Body of pancreas (tissue), 4 donors: ENCODE measurements around the gene NFYC. TPM values are rescaled to one million over a fixed set of nuclear protein-coding genes. Genes with fewer than 3 reads are reported as not detected.
A peak's percentile ranks its signal among the peaks of the same experiment; 100 is the strongest.

Experiments used
- ATAC-seq: fragments of 150-250 bp; one replicate; pipeline ENCODE4 v1.9.1; 2016
- DNase-seq, 4 donors: peaks; one replicate each; pipeline ENCODE4 v3.0.0-alpha.2; 2019
- H3K27ac ChIP-seq, 4 donors: fragments of 200-600 bp; sonication (generic); 1 replicate in 3 of 4; 2 replicates in 1 of 4; pipeline versions ENCODE4 v1.5.1 to v1.6.1; 2016 to 2019; ENCODE audit warnings: mild to moderate bottlenecking in 1 of 4, mixed read lengths in 1 of 4, moderate library complexity in 1 of 4
- H3K27me3 ChIP-seq, 2 donors: fragments of 200-600 bp; sonication (generic); one replicate each; pipeline ENCODE4 v1.6.0; 2016; ENCODE audit warnings: mild to moderate bottlenecking in 1 of 2
- H3K36me3 ChIP-seq, 2 donors: fragments of 200-600 bp; sonication (generic); replicated peaks in 1 of 2; 2 replicates each; pipeline ENCODE4 v1.5.1; 2016; ENCODE audit warnings: low read depth in 2 of 2; ENCODE audit not compliant: insufficient read depth in 1 of 2
- H3K4me1 ChIP-seq: fragments of 200-600 bp; sonication (generic); one replicate; pipeline ENCODE4 v1.6.0; 2016
- H3K4me3 ChIP-seq, 2 donors: fragments of 200-600 bp; sonication (generic); 1 replicate in 1 of 2; 2 replicates in 1 of 2; pipeline ENCODE4 v1.5.1; 2016 to 2019
- H3K9me3 ChIP-seq, 3 donors: fragments of 200-600 bp; sonication (generic); 1 replicate in 2 of 3; 2 replicates in 1 of 3; pipeline ENCODE4 v1.5.1; 2016
- POLR2A ChIP-seq, 3 donors: fragments of 450-650 bp; IDR thresholded peaks; one replicate each; pipeline ENCODE4 v1.6.1; 2016; ENCODE audit warnings: antibody characterized with exemption in 3 of 3, mild to moderate bottlenecking in 2 of 3
- WGBS, 2 donors: methylation state at CpG; one replicate each; pipeline ENCODE4 v1.1.5; 2017; 5-methylcytosine and 5-hydroxymethylcytosine counted together
- intact Hi-C: fragments of 100-400 bp; cut with DNase I; formaldehyde crosslinking; loops from one replicate; pipeline ENCODE4 v1.15.1; 2023
- total RNA-seq, 2 donors: library from RNA; depleted of rRNA; stranded (reverse); fragments of >200 nt; gene quantifications; one replicate each; pipeline ENCODE4 v1.1.0, GENCODE V29; 2016
- TF ChIP-seq, protein P1 (sequence below), 7 experiments: fragments of 450-650 bp in 4 of 7; fragments of 200-600 bp in 3 of 7; sonication (generic) in 3 of 7; IDR thresholded peaks; one replicate each; pipeline ENCODE4 v1.5.1; 2016 to 2019; ENCODE audit warnings: antibody characterized with exemption in 7 of 7

Gene NFYC
- total RNA-seq, 2 donors from 2014 or later = 37.2 to 44.9 TPM

DNA sequence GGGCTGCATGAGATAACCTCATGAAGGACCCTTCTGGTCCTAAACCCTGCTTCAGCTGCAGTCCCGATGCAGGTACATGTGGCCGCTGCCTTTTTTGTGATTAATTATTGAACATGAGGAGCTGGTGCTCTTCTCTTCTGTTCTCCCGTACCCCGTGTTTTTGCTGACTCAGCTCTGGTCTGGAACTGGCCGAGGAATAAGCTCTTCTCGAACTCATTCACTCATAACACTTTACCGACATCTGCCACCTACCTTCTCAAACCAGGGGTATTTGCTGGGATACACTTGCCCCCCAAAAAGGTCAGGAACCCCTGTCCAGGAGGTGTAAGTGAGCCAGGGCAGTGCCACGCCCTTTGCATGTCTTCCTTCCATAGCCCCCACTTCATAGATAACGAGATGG lies 123.9 kb downstream of the NFYC start:
- Histone ChIP-seq H3K9me3 (no peaks in the 10 kb centered on the region), H3K36me3 (no peaks in the 10 kb centered on the region), H3K4me1 (peaks cover 14% of the 10 kb centered on the region), H3K27me3 (no peaks in the 10 kb centered on the region), H3K4me3 (no peak overlapping the region), H3K27ac (no peak overlapping the region)
- WGBS, 2 donors = 70 to 71% methylated on average over 9 of the region's 9 CpGs
- TF ChIP-seq, protein P1, sequence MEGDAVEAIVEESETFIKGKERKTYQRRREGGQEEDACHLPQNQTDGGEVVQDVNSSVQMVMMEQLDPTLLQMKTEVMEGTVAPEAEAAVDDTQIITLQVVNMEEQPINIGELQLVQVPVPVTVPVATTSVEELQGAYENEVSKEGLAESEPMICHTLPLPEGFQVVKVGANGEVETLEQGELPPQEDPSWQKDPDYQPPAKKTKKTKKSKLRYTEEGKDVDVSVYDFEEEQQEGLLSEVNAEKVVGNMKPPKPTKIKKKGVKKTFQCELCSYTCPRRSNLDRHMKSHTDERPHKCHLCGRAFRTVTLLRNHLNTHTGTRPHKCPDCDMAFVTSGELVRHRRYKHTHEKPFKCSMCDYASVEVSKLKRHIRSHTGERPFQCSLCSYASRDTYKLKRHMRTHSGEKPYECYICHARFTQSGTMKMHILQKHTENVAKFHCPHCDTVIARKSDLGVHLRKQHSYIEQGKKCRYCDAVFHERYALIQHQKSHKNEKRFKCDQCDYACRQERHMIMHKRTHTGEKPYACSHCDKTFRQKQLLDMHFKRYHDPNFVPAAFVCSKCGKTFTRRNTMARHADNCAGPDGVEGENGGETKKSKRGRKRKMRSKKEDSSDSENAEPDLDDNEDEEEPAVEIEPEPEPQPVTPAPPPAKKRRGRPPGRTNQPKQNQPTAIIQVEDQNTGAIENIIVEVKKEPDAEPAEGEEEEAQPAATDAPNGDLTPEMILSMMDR (IDR thresholded peaks at IDR 0.05) = no peak
- TF ChIP-seq POLR2A (IDR thresholded peaks at IDR 0.05) = no peak
- ATAC-seq (no peak), DNase-seq (no peak)
- intact Hi-C loops = no loop called here

DNA sequence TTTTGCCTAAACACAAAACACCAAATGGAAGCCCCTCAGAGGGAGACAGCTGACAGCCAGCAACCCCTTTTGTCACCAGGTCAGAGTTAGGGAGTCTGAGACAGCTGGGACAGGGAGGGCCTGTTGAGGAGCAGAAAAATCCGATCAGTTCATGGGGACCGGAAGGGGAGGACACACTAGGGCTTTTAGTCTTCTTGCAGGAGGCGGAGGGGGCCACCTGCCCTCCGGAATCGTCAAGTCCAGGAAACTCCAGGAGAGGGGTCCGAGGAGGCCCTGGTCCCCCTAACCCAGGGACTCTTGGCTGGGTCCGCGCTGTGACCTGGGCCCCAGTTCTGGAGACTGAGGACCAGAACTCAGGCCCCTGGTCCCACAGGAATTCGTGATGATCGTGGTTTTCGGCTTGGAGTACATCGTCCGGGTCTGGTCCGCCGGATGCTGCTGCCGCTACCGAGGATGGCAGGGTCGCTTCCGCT lies 126.3 kb downstream of the NFYC start:
- TF ChIP-seq, protein P1 (IDR thresholded peaks at IDR 0.05) = no peak
- no peak for TF ChIP-seq POLR2A (IDR thresholded peaks at IDR 0.05)
- Histone ChIP-seq H3K27ac (no peak overlapping the region), H3K9me3 (no peaks in the 10 kb centered on the region), H3K4me1 (peaks cover 25% of the 10 kb centered on the region), H3K27me3 (no peaks in the 10 kb centered on the region), H3K4me3 (no peak overlapping the region), H3K36me3 (no peaks in the 10 kb centered on the region)
- DNase-seq (no peak), ATAC-seq (no peak)
- intact Hi-C loops = no loop called here
- 52 to 83% methylated on average over 2 to 16 of the region's 19 CpGs for WGBS, 2 donors

DNA sequence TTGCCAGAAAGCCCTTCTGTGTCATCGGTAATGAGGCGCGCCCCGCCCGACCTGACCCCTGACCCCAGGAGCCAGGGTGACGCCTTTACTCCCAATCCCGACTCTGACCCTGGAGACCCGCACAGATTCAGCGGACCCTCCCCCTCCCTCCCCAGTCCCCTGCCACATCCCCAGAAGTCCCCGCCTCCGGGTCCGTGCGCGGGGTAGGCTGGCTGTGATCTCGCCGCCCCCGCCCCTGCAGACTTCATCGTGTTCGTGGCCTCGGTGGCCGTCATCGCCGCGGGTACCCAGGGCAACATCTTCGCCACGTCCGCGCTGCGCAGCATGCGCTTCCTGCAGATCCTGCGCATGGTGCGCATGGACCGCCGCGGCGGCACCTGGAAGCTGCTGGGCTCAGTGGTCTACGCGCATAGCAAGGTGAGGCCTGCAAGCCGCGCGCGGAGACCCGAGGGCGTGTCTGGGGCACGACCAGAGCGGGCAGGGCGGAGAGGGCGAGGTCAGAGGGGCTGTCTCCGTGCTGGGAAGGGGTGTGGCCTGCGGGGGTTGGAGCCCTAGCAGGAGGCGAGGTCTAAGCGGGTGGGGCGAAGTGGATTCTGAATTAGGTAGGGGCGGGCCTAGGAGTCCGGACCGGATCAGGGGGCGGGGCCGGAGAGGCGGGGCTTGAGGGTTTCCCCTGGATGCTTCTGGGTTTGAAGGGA lies 126.9 kb downstream of the NFYC start:
- Histone ChIP-seq H3K4me1 (peaks cover 25% of the 10 kb centered on the region), H3K27me3 (no peaks in the 10 kb centered on the region), H3K36me3 (no peaks in the 10 kb centered on the region), H3K9me3 (no peaks in the 10 kb centered on the region), H3K27ac (no peak overlapping the region), H3K4me3 (no peak overlapping the region)
- WGBS, 2 donors = 10 to 18% methylated on average over 17 to 55 of the region's 59 CpGs
- TF ChIP-seq, protein P1 (IDR thresholded peaks at IDR 0.05) = no peak
- TF ChIP-seq POLR2A (IDR thresholded peaks at IDR 0.05) = no peak
- intact Hi-C loops = no loop called here
- ATAC-seq (peak; percentile 56), DNase-seq (peak; percentile 52 to 75 (median 64))

DNA sequence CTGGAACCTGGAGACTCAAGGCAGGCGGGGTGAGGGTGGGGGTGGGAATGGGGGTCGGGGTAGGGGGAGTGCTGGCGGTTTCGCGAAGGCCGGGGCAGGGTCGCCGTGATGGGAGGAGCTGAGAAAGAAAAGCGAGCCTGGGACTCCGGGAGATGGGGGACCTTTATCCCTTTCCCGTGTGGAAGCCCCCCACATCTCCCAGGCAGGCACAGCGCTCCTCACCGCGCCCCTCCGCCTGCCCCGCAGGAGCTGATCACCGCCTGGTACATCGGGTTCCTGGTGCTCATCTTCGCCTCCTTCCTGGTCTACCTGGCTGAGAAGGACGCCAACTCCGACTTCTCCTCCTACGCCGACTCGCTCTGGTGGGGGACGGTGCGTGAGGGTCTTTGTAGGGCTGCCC lies 127.6 kb downstream of the NFYC start:
- whole genome bisulfite sequencing, 2 donors = 66 to 68% methylated on average over 22 to 23 of the region's 26 CpGs
- intact Hi-C loops = no loop called here
- no peak for DNase-seq

More for the DNA sequence above, 127.6 kb downstream of the NFYC start:
- H3K4me1 ChIP-seq = peaks cover 25% of the 10 kb centered on the region
- H3K27ac ChIP-seq = peak overlapping the region in 1 of 4 donors; percentile 77
- no peak for ATAC-seq
- H3K36me3 ChIP-seq = no peaks in the 10 kb centered on the region
- TF ChIP-seq, protein P1 (IDR thresholded peaks at IDR 0.05) = no peak
- no peak for TF ChIP-seq POLR2A (IDR thresholded peaks at IDR 0.05)
- H3K4me3 ChIP-seq = no peak overlapping the region
- no peaks in the 10 kb centered on the region for H3K9me3 ChIP-seq
- no peaks in the 10 kb centered on the region for H3K27me3 ChIP-seq
